CD4-positive, CD25-positive, alpha-beta regulatory T cell (primary cell): Measurements from ENCODE around the gene AIMP2. TPM values are rescaled to one million over a fixed set of nuclear protein-coding genes. Genes with fewer than 3 reads are reported as not detected.
"Not testable (repeated sequence)": the region's sequence is repeated elsewhere in the genome, so short reads cannot be mapped to it uniquely, and the experiment has no call there.

Experiments
- ATAC-seq, 2 donors: fragments of 150-1000 bp; cut with Tn5 transposase; one replicate each; pipeline ENCODE4 v1.10.0; 2021; ENCODE audit warnings: low read depth in 2 of 2, moderate number of reproducible peaks in 2 of 2, moderate library complexity in 1 of 2
- DNase-seq, 3 donors: peaks; one replicate each; pipeline versions ENCODE4 v3.0.0 to v3.0.0-alpha.2; 2012 to 2022; ENCODE audit warnings: mixed read lengths in 1 of 3
- H3K27ac ChIP-seq: one replicate; pipeline ENCODE4 v1.7.0; 2013; ENCODE audit warnings: mild to moderate bottlenecking, low read length; ENCODE audit not compliant: insufficient read depth, poor library complexity, severe bottlenecking
- H3K27me3 ChIP-seq: one replicate; pipeline ENCODE4 v1.7.0; 2013; ENCODE audit warnings: low read length; ENCODE audit not compliant: control insufficient read depth, insufficient read depth
- H3K36me3 ChIP-seq: one replicate; pipeline ENCODE4 v1.7.0; 2013; ENCODE audit warnings: mild to moderate bottlenecking, low read length, moderate library complexity; ENCODE audit not compliant: control insufficient read depth, insufficient read depth
- H3K4me1 ChIP-seq: 2 replicates; pipeline ENCODE4 v1.7.0; 2013; ENCODE audit warnings: mild to moderate bottlenecking, low read length; ENCODE audit not compliant: insufficient read depth, control insufficient read depth, poor library complexity, severe bottlenecking
- H3K4me3 ChIP-seq: one replicate; pipeline ENCODE4 v1.7.0; 2013; ENCODE audit warnings: low read depth, mild to moderate bottlenecking, low read length, moderate library complexity
- H3K9me3 ChIP-seq, 2 experiments: 1 replicate in 1 of 2; 2 replicates in 1 of 2; pipeline ENCODE4 v1.7.0; 2013; ENCODE audit warnings: low read length in 2 of 2, mild to moderate bottlenecking in 1 of 2, moderate library complexity in 1 of 2; ENCODE audit not compliant: control insufficient read depth in 2 of 2
- H3K27ac Mint-ChIP-seq, 3 donors: one replicate each; pipeline ENCODE4 v1.8.0; 2020 to 2022; ENCODE audit warnings: mild to moderate bottlenecking in 3 of 3, mixed read lengths in 3 of 3, moderate library complexity in 2 of 3
- H3K27me3 Mint-ChIP-seq: one replicate; pipeline ENCODE4 v1.8.0; 2022; ENCODE audit warnings: mild to moderate bottlenecking, mixed read lengths
- H3K36me3 Mint-ChIP-seq: one replicate; pipeline ENCODE4 v1.8.0; 2020; ENCODE audit warnings: mixed read lengths
- H3K4me1 Mint-ChIP-seq, 4 donors: one replicate each; pipeline ENCODE4 v1.8.0; 2020 to 2022; ENCODE audit warnings: mixed read lengths in 4 of 4, mild to moderate bottlenecking in 1 of 4
- H3K4me3 Mint-ChIP-seq, 4 donors: one replicate each; pipeline ENCODE4 v1.8.0; 2020 to 2022; ENCODE audit warnings: mild to moderate bottlenecking in 4 of 4, mixed read lengths in 4 of 4, moderate library complexity in 3 of 4
- H3K9me3 Mint-ChIP-seq, 7 donors: one replicate each; pipeline ENCODE4 v1.8.0; 2020 to 2022; ENCODE audit warnings: mixed read lengths in 7 of 7, mild to moderate bottlenecking in 3 of 7, moderate library complexity in 2 of 7
- polyA plus RNA-seq, 4 donors: library from polyadenylated mRNA; unstranded; fragments of 300-500 nt; fragmentation: Illumina TruSeq; gene quantifications; one replicate each; pipeline ENCODE4 v1.2.3, GENCODE V29; 2021
- total RNA-seq: library from RNA; stranded (reverse); gene quantifications from one replicate; pipeline ENCODE4 v1.2.3, GENCODE V29; 2022

The AIMP2 gene
- 9.6 TPM for total RNA-seq
- polyA plus RNA-seq = 10 to 100 TPM; 20.3 to 36.1 (median 27.9) TPM

- Mint-ChIP-seq H3K27ac (peak within 1 kb of the TSS; percentile 87 to 98 (median 94)), H3K27me3 (peaks cover 4% of the 10 kb centered on the region), H3K4me3 (peak within 1 kb of the TSS; percentile 90 to 98 (median 96)), H3K36me3 (peaks cover 12% of the 10 kb centered on the region), H3K4me1 (peaks cover 10 to 51% (median 35%) of the 10 kb centered on the region in 4 donors), H3K9me3 (no peaks in the 10 kb centered on the region)
- Histone ChIP-seq H3K4me3 (peak within 1 kb of the TSS; percentile 77), H3K27me3 (no peaks in the 10 kb centered on the region), H3K9me3 (no peaks in the 10 kb centered on the region), H3K4me1 (peaks cover 11% of the 10 kb centered on the region), H3K36me3 (peaks cover under 1% of the 10 kb centered on the region), H3K27ac (peak within 1 kb of the TSS; percentile 91)
- ATAC-seq (peak; percentile 89 to 90), DNase-seq (peak; percentile 94 to 97 (median 97))
These were observed at the start of gene AIMP2, which contains the start of gene PMS2 for GRCh38 chr7:6008668-6009611. Gene AIMP2 (plus strand): TSS chr7:6009272. CDS start chr7:6009364, 92 bp downstream. Gene PMS2 (minus strand): TSS chr7:6009049. CDS start chr7:6009019, 30 bp downstream.

DNA sequence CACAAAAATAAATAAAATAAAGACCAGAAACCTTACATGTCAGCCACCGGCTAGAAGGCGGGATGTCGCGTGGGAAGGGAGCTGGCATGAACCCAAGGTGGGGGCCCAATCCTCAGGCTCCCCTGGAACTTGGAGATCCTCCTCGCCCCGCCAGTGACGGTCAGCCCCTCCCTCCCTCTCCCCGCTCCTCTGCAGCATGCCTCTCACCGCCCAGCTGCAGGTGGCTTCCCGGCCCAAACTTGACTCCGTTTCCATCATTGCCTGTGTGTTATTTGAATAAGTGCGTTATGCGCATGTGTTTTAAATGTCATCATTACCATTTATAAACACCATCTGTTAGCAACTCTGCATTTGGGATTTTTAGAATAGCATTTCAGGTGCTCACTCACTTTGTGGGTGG lies 45.9 kb upstream of the AIMP2 start:
- not testable (repeated sequence) for H3K9me3 Mint-ChIP-seq, H3K4me3 ChIP-seq, H3K36me3 Mint-ChIP-seq, H3K27me3 ChIP-seq, H3K27ac ChIP-seq, H3K4me1 Mint-ChIP-seq, H3K4me3 Mint-ChIP-seq, ATAC-seq, H3K36me3 ChIP-seq, DNase-seq, H3K9me3 ChIP-seq, H3K4me1 ChIP-seq, H3K27me3 Mint-ChIP-seq, H3K27ac Mint-ChIP-seq

DNA sequence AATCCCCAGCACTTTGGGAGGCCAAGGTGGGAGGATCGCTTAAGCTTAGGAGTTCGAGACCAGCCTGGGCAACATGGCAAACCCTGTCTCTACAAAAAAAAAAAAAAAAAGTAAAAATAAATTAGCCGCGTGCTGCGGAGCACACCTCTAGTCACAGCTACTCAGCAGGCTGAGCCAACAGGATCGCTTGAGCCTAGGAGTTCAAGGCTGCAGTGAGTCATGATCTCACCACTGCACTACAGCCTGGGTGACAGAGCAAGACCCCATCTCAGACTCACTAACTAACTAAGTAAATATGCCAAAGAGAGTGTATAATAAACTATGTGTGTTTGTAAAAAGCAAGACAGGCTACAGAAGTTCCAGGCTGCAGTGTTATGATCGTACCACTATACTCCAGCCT lies 45.3 kb upstream of the AIMP2 start:
- H3K36me3 Mint-ChIP-seq = not testable (repeated sequence)

GRCh38 chr7:5970347-5970911 lies 38.6 kb upstream of the AIMP2 start, which contains the start of gene RSPH10B:
Gene RSPH10B (minus strand): TSS chr7:5970689. CDS start chr7:5967116, 3,573 bp downstream.
- H3K4me1 Mint-ChIP-seq, H3K9me3 ChIP-seq, H3K4me3 Mint-ChIP-seq, H3K4me1 ChIP-seq, H3K36me3 Mint-ChIP-seq, H3K27me3 ChIP-seq, DNase-seq, H3K27me3 Mint-ChIP-seq, H3K36me3 ChIP-seq, H3K4me3 ChIP-seq, ATAC-seq, H3K27ac Mint-ChIP-seq, H3K27ac ChIP-seq, H3K9me3 Mint-ChIP-seq: not testable (repeated sequence)

More for the DNA sequence above, 45.3 kb upstream of the AIMP2 start:
- DNase-seq, H3K27ac ChIP-seq, H3K4me3 ChIP-seq, H3K36me3 ChIP-seq, H3K4me3 Mint-ChIP-seq, H3K27me3 ChIP-seq, H3K9me3 Mint-ChIP-seq, ATAC-seq, H3K4me1 Mint-ChIP-seq, H3K9me3 ChIP-seq, H3K4me1 ChIP-seq, H3K27me3 Mint-ChIP-seq, H3K27ac Mint-ChIP-seq: not testable (repeated sequence)

DNA sequence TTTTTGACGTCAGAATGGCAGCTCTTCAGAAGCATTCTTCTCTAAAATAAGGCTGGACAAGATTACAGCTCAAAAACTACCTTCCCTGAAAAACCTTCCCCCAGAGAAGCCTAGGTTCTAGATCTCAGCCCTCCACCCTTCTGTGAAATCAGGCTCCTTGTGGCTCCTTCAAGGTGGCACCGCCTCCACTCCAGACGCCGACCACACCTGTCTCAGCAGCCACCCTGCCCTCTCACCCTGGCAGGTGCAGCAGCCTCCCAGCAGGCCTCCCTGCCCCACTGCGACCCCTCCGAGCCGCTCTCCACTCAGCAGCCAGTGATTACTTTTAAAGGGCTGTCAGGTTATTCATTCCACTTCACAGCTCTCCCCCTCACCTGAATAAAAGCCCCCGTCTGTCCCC lies 35.5 kb upstream of the AIMP2 start:
- not testable (repeated sequence) for DNase-seq, H3K36me3 ChIP-seq, H3K4me1 Mint-ChIP-seq, H3K27me3 Mint-ChIP-seq, H3K9me3 ChIP-seq, H3K4me1 ChIP-seq, H3K27ac ChIP-seq, ATAC-seq, H3K4me3 Mint-ChIP-seq, H3K27ac Mint-ChIP-seq, H3K36me3 Mint-ChIP-seq, H3K4me3 ChIP-seq, H3K27me3 ChIP-seq, H3K9me3 Mint-ChIP-seq

DNA sequence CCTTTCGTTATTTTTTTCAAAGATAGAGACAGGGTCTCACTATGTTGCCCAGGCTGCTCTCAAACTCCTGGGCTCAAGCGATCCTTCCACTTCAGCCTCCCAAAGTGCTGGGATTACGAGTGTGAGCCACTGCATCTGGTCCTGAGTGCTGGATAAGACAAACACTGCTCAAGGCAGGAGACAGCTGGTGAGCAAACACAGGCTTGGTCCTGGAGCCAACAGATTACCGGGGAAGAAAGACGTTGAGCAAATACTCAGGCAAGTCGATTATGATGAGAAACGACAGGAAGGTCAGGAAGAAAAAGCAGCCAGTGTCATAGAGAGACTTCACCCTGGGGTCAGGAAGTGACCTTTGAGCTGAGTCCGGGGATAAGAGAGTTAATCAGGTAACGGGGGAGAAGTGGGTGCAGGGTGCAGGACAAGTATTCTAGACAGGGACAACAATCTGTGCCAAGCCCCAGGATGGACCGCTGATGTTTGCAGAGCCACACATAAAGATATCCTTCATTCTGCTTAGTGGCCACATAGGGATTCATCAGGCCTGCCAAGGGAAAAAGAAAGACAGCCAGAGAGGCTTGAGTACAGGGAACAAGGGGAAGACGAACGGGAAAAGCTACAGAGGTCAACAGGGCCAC lies 29.3 kb upstream of the AIMP2 start:
- H3K4me1 Mint-ChIP-seq, DNase-seq, H3K36me3 ChIP-seq, H3K9me3 Mint-ChIP-seq, ATAC-seq, H3K4me1 ChIP-seq, H3K4me3 Mint-ChIP-seq, H3K27me3 Mint-ChIP-seq, H3K27me3 ChIP-seq, H3K4me3 ChIP-seq, H3K9me3 ChIP-seq, H3K27ac ChIP-seq, H3K27ac Mint-ChIP-seq: not testable (repeated sequence)
- peaks cover 10% of the 10 kb centered on the region for H3K36me3 Mint-ChIP-seq

DNA sequence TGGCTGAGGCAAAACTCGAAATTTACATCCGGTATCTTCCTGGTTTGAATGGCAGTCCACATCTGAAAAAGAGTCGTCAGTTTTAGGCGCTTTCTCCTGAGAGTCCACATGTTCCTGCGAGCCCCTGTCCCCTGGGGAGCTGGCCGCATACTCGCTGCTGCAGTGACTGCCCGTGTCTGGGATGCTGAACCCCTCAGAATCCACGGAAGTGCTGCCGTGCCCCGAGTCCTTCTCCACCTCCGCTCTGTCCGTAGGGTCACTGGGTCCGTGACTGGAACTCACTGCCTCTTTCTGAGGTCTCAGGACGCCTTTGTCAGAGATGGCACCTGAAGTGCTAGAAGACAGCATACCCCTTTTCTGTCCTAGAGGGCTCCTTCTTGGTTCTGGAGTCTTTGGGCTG lies 22.0 kb upstream of the AIMP2 start:
- H3K9me3 Mint-ChIP-seq, H3K4me1 Mint-ChIP-seq, H3K27ac Mint-ChIP-seq, H3K9me3 ChIP-seq, H3K27me3 Mint-ChIP-seq, H3K4me3 Mint-ChIP-seq, H3K4me1 ChIP-seq, DNase-seq, ATAC-seq, H3K27ac ChIP-seq, H3K4me3 ChIP-seq, H3K27me3 ChIP-seq: not testable (repeated sequence)
- H3K36me3 ChIP-seq = peaks cover 22% of the 10 kb centered on the region
- peaks cover 17% of the 10 kb centered on the region for H3K36me3 Mint-ChIP-seq
